ENCODE results near the gene SLC7A11.

The SLC7A11 gene

GRCh38 chr4:138262030-138262429 lies 19.9 kb upstream of the SLC7A11 start:
- Histone ChIP-seq H3K27ac (ENCODE audit: low read depth, low read length) (no peak overlapping the region), H3K36me3 (ENCODE audit: control insufficient read depth, insufficient read depth, low read length) (no peaks in the 10 kb centered on the region), H3K27me3 (ENCODE audit: control insufficient read depth, insufficient read depth, low read length) (no peaks in the 10 kb centered on the region), H3K9ac (ENCODE audit: low read length) (no peak overlapping the region), H3K4me3 (ENCODE audit: low read length) (no peak overlapping the region), H3K4me1 (ENCODE audit: control insufficient read depth, insufficient read depth, low read length) (no peaks in the 10 kb centered on the region)

DNA sequence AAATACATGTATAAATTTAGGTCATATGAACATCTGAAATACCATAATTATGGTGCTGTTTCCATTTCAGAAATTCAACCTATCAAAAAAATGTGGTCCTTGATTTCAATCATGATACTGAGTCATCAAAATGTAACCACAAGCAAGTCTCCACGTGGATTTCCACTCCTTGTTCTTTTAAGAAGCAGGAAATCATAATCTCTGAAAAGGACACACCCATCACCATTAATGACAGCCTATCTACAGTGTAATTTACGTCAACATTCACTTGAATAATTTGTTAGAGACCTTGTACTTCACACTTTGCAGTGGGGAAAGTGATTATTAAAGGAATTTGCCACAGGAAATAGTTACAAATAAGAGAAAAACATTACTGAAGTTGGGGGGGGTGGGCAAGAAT lies 17.7 kb upstream of the SLC7A11 start:
- H3K4me1 ChIP-seq (ENCODE audit: control insufficient read depth, insufficient read depth, low read length) = no peaks in the 10 kb centered on the region
- H3K36me3 ChIP-seq (ENCODE audit: control insufficient read depth, insufficient read depth, low read length) = no peaks in the 10 kb centered on the region
- no peaks in the 10 kb centered on the region for H3K27me3 ChIP-seq (ENCODE audit: control insufficient read depth, insufficient read depth, low read length)
- H3K4me3 ChIP-seq (ENCODE audit: low read length) = no peak overlapping the region
- H3K27ac ChIP-seq (ENCODE audit: low read depth, low read length) = no peak overlapping the region
- no peak overlapping the region for H3K9ac ChIP-seq (ENCODE audit: low read length)

DNA sequence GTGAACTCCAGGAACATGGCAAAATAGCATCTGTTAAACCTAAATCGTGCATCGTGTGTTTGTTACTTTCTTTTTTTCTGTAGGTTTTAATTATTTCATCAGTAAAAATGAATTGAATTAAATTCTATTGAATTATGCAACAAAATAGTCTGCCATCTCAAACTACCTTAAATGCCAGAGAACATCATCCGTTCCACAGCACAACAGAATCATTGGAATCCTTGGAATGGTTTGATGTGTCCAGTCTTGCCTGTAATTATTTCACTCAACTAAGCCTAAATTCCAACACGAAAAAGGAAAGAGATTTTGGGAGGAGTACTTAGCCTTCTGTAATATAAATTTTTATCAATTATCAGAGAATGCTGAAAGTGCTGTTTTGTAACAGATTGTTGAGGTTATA lies 17.1 kb upstream of the SLC7A11 start:
- H3K36me3 ChIP-seq (ENCODE audit: control insufficient read depth, insufficient read depth, low read length) = no peaks in the 10 kb centered on the region
- H3K4me3 ChIP-seq (ENCODE audit: low read length) = no peak overlapping the region
- no peaks in the 10 kb centered on the region for H3K4me1 ChIP-seq (ENCODE audit: control insufficient read depth, insufficient read depth, low read length)
- no peak overlapping the region for H3K9ac ChIP-seq (ENCODE audit: low read length)
- H3K27ac ChIP-seq (ENCODE audit: low read depth, low read length) = no peak overlapping the region
- no peaks in the 10 kb centered on the region for H3K27me3 ChIP-seq (ENCODE audit: control insufficient read depth, insufficient read depth, low read length)

DNA sequence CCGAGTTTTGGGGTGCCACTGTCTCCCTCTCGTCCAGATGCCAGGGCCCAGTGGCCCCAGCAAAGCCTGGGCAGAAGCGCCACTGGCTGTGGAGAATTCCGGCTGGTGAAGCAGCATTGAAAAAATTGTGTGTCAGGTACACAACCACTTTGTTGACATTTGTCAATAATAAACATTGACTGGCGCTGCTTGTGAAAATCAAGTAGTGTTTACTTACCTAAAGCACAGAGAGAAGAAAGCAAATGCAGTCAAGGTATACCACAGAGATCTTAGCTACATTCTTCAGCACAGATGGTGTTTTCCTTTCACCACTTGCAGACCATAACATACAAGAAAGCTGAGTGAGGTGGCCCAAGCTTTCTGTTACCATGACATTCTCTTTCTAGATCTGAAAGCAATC lies 14.5 kb upstream of the SLC7A11 start:
- Histone ChIP-seq H3K36me3 (ENCODE audit: control insufficient read depth, insufficient read depth, low read length) (no peaks in the 10 kb centered on the region), H3K27me3 (ENCODE audit: control insufficient read depth, insufficient read depth, low read length) (no peaks in the 10 kb centered on the region), H3K27ac (ENCODE audit: low read depth, low read length) (no peak overlapping the region), H3K4me1 (ENCODE audit: control insufficient read depth, insufficient read depth, low read length) (no peaks in the 10 kb centered on the region), H3K4me3 (ENCODE audit: low read length) (no peak overlapping the region), H3K9ac (ENCODE audit: low read length) (no peak overlapping the region)

DNA sequence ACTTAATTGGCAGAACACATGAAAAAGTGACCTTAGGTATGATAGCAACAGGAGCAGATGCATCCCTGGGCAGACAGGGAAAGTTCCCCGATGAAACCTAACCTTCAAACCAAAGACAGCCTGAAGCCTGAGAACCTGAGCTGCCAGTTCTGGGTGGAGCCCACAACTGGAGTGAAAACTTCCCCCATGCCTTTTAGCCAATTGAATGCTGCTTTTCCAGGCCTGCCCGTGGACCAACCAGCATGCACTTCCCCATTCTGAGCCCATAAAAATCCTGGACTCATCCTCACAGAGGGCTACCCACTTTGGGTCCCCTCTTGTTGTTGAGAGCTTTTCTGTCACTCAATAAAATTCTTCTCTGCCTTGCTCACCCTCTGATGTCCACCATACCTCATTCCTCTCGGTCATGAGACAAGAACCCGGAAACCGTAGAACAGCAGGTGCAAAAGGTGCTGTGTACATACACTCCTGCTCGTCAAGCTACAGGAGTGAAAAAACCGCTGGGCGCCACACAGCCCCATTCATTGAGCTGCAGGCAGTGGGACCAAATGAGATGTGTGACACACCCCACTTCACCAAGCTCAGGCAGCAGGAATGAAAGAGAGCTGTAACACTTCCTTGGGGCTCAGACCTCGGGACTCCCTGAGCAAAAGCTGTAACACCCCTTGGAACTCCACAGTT lies 13.9 kb upstream of the SLC7A11 start:
- Histone ChIP-seq H3K4me3 (ENCODE audit: low read length) (no peak overlapping the region), H3K4me1 (ENCODE audit: control insufficient read depth, insufficient read depth, low read length) (no peaks in the 10 kb centered on the region), H3K27me3 (ENCODE audit: control insufficient read depth, insufficient read depth, low read length) (no peaks in the 10 kb centered on the region), H3K36me3 (ENCODE audit: control insufficient read depth, insufficient read depth, low read length) (no peaks in the 10 kb centered on the region), H3K27ac (ENCODE audit: low read depth, low read length) (no peak overlapping the region), H3K9ac (ENCODE audit: low read length) (no peak overlapping the region)

GRCh38 chr4:138252551-138252950 lies 10.4 kb upstream of the SLC7A11 start:
- no peaks in the 10 kb centered on the region for H3K36me3 ChIP-seq (ENCODE audit: control insufficient read depth, insufficient read depth, low read length)
- no peak overlapping the region for H3K9ac ChIP-seq (ENCODE audit: low read length)
- H3K27me3 ChIP-seq (ENCODE audit: control insufficient read depth, insufficient read depth, low read length) = no peaks in the 10 kb centered on the region
- no peak overlapping the region for H3K27ac ChIP-seq (ENCODE audit: low read depth, low read length)
- H3K4me1 ChIP-seq (ENCODE audit: control insufficient read depth, insufficient read depth, low read length) = no peaks in the 10 kb centered on the region
- H3K4me3 ChIP-seq (ENCODE audit: low read length) = no peak overlapping the region

- H3K27ac ChIP-seq (ENCODE audit: low read depth, low read length) = no peak overlapping the region
- no peak overlapping the region for H3K4me3 ChIP-seq (ENCODE audit: low read length)
- H3K4me1 ChIP-seq (ENCODE audit: control insufficient read depth, insufficient read depth, low read length) = no peaks in the 10 kb centered on the region
- H3K9ac ChIP-seq (ENCODE audit: low read length) = no peak overlapping the region
- H3K36me3 ChIP-seq (ENCODE audit: control insufficient read depth, insufficient read depth, low read length) = no peaks in the 10 kb centered on the region
- no peaks in the 10 kb centered on the region for H3K27me3 ChIP-seq (ENCODE audit: control insufficient read depth, insufficient read depth, low read length)
Observed at GRCh38 chr4:138251938-138252337, 9.8 kb upstream of the SLC7A11 start.

GRCh38 chr4:138249132-138249531 lies 7.0 kb upstream of the SLC7A11 start:
- H3K9ac ChIP-seq (ENCODE audit: low read length) = no peak overlapping the region
- H3K27me3 ChIP-seq (ENCODE audit: control insufficient read depth, insufficient read depth, low read length) = no peaks in the 10 kb centered on the region
- no peaks in the 10 kb centered on the region for H3K36me3 ChIP-seq (ENCODE audit: control insufficient read depth, insufficient read depth, low read length)
- no peak overlapping the region for H3K4me3 ChIP-seq (ENCODE audit: low read length)
- H3K27ac ChIP-seq (ENCODE audit: low read depth, low read length) = no peak overlapping the region
- no peaks in the 10 kb centered on the region for H3K4me1 ChIP-seq (ENCODE audit: control insufficient read depth, insufficient read depth, low read length)

DNA sequence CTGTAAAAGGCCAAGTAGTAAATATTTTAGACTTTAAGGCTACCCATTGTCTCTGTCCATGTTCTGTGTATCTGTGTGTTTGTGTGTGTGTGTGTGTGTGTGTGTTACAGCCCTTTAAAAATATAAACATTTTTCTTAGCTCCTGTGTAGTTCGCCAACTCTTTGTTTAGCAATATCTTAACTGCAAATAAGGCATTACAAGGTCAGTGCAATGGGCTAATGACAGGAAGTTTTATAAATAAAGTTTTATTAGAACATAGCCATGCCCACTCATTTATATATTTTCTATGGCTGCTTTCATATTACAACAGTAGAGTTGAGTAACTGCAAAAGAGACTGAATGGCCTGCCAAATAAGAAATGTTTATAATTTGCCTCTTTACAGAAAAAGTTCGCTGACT lies 5.9 kb upstream of the SLC7A11 start:
- Histone ChIP-seq H3K4me1 (ENCODE audit: control insufficient read depth, insufficient read depth, low read length) (no peaks in the 10 kb centered on the region), H3K4me3 (ENCODE audit: low read length) (no peak overlapping the region), H3K27me3 (ENCODE audit: control insufficient read depth, insufficient read depth, low read length) (no peaks in the 10 kb centered on the region), H3K36me3 (ENCODE audit: control insufficient read depth, insufficient read depth, low read length) (no peaks in the 10 kb centered on the region), H3K9ac (ENCODE audit: low read length) (no peak overlapping the region), H3K27ac (ENCODE audit: low read depth, low read length) (no peak overlapping the region)

- Histone ChIP-seq H3K4me3 (ENCODE audit: low read length) (no peak overlapping the region), H3K36me3 (ENCODE audit: control insufficient read depth, insufficient read depth, low read length) (no peaks in the 10 kb centered on the region), H3K27ac (ENCODE audit: low read depth, low read length) (no peak overlapping the region), H3K27me3 (ENCODE audit: control insufficient read depth, insufficient read depth, low read length) (no peaks in the 10 kb centered on the region), H3K9ac (ENCODE audit: low read length) (no peak overlapping the region), H3K4me1 (ENCODE audit: control insufficient read depth, insufficient read depth, low read length) (no peaks in the 10 kb centered on the region)
Observed at GRCh38 chr4:138247643-138248042, 5.5 kb upstream of the SLC7A11 start.

DNA sequence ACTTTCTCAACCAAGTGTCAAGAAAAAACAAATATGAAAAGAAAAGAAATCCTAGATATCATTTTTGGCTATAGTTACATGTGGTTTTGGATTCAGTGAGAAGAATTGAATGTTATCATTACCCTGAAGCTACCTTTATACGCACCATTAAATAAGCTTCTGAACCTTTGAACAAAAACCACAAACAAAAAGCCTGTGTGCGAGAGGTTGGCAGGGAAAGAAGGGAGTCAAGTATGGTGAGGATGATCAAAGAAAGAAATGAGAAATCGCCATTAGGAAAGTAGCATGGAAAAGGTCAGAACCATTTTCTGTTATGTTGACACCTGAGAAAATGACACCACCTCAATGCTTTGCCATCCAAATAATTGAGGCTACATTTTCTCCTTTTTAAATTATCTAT lies 1.2 kb upstream of the SLC7A11 start:
- no peaks in the 10 kb centered on the region for H3K27me3 ChIP-seq (ENCODE audit: control insufficient read depth, insufficient read depth, low read length)
- no peak overlapping the region for H3K4me3 ChIP-seq (ENCODE audit: low read length)
- H3K27ac ChIP-seq (ENCODE audit: low read depth, low read length) = no peak overlapping the region
- H3K36me3 ChIP-seq (ENCODE audit: control insufficient read depth, insufficient read depth, low read length) = no peaks in the 10 kb centered on the region
- no peaks in the 10 kb centered on the region for H3K4me1 ChIP-seq (ENCODE audit: control insufficient read depth, insufficient read depth, low read length)
- H3K9ac ChIP-seq (ENCODE audit: low read length) = no peak overlapping the region

DNA sequence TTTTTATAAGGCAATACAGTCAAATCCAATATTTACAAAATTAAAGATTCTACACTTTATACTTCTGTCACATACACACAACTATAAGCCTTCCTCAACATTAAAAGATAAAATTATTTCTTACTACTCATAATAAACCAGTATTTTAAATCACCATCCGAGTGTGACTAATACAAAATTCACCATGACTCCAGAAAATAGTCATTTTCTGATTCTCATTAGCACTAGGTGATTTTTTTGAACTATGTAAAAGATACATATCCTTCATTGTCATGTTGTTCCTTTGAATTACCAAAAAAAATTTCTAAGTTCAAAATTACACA lies 646 bp upstream of the SLC7A11 start:
- no peak overlapping the region for H3K4me3 ChIP-seq (ENCODE audit: low read length)
- no peaks in the 10 kb centered on the region for H3K36me3 ChIP-seq (ENCODE audit: control insufficient read depth, insufficient read depth, low read length)
- H3K9ac ChIP-seq (ENCODE audit: low read length) = no peak overlapping the region
- no peak overlapping the region for H3K27ac ChIP-seq (ENCODE audit: low read depth, low read length)
- H3K27me3 ChIP-seq (ENCODE audit: control insufficient read depth, insufficient read depth, low read length) = no peaks in the 10 kb centered on the region
- no peaks in the 10 kb centered on the region for H3K4me1 ChIP-seq (ENCODE audit: control insufficient read depth, insufficient read depth, low read length)

DNA sequence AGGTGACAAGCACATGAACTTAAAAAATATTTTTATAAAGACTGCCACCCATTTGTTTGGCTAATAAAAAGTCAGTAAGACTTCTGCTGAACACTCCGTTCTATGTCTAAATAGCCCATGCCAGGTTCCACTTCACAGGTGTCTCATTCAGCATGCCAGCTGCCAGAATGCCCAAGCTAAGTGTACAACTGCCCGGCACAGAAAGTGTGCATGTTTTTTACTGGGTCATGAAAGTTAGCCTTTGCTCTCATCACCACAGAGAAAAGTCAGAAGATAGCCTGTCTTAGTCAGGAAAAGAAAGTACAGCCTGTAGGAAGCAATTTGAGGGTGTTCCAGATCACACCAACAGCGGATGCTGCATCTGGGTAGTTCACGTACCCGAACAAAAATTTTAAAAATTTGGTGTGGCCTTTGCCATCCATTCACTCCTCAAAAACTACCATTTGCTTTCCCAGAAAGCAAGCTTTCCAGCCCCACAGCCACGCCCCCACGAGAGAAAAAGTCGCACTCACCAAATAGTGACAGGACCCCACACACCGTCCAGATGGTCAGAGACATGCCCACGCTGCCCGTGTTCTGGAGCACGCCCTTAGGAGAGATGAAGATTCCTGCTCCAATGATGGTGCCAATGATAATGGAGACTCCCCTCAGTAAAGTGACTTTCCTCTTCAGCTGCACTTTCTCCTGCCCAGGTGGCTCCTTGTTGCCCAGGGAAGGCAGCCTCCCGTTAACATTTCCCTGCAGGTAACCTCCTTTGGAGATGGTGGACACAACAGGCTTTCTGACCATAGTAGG lies 671 bp downstream of the SLC7A11 start:
- H3K4me3 ChIP-seq (ENCODE audit: low read length) = peak overlapping the region; percentile 49
- no peak overlapping the region for H3K27ac ChIP-seq (ENCODE audit: low read depth, low read length)
- H3K9ac ChIP-seq (ENCODE audit: low read length) = no peak overlapping the region
- H3K4me1 ChIP-seq (ENCODE audit: control insufficient read depth, insufficient read depth, low read length) = no peaks in the 10 kb centered on the region
- no peaks in the 10 kb centered on the region for H3K27me3 ChIP-seq (ENCODE audit: control insufficient read depth, insufficient read depth, low read length)
- no peaks in the 10 kb centered on the region for H3K36me3 ChIP-seq (ENCODE audit: control insufficient read depth, insufficient read depth, low read length)
